ENCODE measurements around the gene CRHR2.

CRHR2 gene

DNA sequence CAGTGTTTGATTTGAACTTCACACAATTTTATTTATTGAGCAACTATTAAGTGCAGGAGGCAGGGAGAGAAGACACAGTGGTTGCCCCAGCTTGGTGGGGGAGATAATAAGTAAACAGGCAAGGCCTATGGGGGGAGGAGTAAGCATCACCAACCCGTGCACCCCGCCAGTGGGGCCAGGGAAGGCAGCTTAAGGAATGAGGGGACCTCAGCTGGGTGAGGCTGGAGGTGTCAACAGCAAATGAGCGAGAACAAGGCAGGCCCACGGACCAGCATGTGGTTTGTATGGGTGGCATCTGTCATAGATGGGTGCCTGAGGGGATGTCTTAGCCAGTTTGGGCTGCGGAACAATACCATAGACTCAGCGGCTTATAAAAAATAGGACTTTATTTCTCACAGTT is 24.1 kb upstream of the CRHR2 start:
- no peak for DNase-seq

DNA sequence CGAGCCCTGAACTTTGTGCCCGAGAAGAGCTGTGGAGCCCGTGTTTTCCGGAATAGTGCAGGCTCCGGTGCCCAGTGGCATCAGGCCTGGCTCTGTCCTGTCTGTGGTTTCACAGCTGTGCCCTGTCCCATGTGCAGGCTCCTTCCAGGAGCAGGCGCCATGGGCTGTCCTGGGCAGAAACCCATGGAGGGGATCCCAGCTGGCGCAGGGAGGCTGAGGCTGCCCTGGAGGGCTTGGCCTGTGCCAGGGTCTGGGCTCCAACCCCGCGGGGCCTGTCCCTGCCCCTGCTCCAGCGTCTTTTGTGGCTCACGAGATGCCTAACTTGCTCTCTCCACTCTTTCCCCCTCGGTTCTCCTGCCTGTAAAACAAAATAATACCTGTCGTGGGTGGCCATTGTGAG is 23.3 kb upstream of the CRHR2 start:
- no peak for DNase-seq

DNA sequence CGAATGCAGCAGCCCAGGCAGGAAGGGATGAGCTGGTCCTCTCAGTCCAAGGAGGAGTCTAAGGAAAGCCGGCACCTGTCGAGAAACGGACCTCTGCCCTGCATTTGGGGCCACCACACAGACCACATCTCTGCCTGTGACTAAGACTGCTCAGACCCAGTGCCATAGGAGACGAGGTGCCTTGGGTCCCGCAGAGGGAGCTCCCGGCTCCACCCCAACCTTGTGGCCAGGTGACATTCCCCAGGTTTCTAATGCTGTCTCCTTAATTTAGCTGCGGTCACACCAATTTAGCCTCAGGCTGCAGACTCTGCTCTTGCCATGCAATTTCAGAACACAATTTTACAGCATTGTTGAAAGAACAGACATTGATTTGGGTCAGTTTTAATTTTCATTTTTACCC is 22.8 kb upstream of the CRHR2 start:
- DNase-seq = no peak

DNA sequence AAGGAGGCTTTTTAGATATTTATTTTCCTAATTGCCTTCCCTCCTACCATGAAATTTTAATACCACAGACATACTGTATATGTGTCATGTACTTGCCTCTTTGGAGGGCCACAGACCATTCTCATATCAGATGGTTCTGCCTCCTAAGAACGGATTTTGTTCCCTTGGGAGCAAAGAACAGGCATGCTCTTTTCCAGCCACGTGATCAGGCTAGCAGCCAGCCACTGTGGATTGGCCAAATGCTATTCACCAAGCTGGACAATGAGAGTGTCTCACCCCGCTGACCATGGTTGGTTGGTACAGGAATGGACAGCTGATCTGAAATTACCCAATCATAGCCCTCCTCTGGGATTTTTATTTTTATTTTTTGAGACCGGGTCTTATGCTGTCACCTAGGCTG is 21.5 kb upstream of the CRHR2 start:
- DNase-seq = no peak

DNA sequence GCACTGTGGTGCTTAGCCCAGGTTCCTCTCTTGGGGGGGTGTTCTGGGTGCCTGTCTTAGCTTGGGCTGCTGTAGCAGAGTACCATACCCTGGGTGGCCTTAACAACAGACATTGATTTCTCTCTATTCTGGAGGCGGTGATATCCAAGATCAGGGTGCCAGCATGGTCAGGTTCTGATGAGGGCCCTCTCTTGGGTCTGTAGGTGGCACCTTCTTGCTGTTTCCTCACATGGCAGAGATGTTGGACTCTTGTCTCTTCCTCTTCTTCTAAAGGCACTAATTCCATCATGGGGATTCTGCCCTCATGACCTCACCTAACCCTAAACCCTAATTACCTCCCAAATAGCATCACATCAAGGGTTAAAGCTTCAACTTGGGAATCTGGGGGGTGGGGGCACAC is 19.9 kb upstream of the CRHR2 start:
- DNase-seq = no peak

DNA sequence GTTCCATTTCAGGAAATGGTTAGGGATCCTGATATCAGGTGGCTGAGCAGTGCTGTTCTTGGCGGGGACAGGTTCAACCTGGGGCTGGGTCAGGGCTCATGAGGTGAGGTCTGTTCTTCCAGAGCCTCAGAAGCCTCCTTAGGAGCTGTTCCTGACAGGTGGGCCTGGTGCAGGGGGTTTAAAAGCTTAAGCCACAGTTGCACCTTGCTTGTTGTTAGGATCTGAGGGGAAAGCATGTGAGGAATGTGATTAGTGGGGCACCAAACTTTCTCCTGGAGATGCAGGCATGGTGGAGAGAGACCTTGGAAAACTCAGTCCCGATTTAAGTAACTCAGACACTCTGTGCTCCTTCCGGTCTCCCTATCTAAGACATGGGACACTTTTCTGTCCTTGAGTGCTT is 18.7 kb upstream of the CRHR2 start:
- no peak for DNase-seq

DNA sequence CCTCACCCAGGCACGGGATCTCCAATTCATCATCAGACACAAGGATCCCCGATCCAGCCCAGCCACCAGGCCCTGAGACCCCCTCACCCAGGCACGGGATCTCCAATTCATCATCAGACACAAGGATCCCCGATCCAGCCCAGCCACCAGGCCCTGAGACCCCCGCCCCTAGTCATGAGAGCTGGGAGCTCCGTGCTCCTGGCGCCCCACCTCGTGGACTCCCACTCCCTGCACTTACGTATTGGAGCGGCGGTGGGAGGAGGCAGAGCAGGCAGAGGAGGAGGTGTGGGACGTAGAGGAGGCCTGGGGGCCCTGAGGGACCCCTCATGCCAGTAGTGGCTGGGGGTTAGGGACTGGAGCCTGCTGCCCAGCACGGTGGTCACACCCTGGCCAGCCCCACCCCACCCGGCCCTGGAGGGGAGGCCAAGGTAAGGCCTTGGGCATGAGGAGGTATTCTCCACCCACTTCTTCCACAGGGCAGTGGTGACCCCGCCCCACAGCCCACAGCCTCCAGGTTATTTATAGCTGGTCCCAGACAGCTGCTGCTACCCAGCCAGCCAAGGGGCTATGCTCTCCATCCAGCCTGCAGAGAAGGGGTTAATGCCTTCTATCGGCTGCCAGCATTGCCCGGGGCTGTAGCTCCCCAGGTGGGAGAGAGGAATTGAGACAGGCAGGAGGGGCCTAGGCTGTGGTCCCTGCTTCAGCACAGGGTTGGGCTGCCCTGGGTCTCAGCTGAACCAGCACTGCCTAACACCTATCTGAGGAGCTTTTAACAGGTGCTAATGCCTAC is 17.6 kb upstream of the CRHR2 start:
- no peak for DNase-seq

DNA sequence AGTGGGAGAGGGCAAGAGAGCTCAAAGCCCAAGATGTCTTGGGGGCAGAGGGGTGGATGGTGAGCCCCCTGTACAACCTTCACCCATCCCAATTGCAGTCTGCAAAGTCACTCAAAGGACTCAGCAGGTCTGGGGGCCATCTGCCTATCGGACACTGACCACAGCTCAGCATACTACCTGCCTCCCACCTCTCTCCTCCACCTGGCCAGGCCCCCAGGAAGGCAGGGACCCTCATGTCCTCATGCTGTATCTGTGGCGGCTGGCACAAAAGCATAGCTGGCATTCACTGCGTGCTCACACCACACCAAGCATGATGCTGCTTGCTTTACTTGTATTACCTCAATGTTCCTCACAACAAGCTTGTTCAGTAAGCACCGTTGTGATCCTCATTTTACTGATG is 16.2 kb upstream of the CRHR2 start:
- DNase-seq = no peak

DNA sequence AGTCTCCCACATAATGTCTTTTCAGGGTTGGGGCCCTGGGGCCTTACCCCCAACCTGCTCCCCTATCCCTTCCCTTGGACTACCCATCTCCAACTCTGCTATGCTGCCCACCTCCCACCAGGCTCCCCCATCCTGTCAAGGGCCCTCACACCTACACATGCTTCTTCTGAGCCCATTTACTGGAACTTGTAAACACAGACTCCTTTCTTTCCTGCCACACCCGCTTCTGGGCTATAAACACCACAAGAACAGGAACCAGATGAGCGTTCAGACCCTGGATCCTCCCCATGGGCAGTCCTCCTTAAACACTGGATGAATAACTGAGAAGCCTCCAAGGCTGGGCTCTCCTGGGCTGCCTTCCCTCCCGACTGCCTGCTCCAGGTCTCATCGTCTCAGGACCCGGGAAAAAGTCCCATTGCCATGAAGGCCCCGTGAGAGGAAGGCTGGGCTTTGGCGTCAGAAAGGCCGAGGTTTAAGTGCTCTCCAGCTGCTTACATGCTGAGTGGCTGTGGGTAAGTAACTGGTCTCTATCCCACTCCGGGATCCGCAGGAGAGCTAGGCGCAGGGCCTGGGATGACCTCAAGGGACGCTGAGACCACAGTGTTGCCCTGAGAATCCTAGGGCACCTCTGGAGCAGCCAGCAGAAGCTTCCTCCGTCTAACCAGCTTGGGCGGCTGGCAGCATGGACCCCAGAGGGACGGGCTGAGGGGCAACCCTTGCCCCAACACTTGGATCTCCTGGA is 15.6 kb upstream of the CRHR2 start:
- DNase-seq = no peak

DNA sequence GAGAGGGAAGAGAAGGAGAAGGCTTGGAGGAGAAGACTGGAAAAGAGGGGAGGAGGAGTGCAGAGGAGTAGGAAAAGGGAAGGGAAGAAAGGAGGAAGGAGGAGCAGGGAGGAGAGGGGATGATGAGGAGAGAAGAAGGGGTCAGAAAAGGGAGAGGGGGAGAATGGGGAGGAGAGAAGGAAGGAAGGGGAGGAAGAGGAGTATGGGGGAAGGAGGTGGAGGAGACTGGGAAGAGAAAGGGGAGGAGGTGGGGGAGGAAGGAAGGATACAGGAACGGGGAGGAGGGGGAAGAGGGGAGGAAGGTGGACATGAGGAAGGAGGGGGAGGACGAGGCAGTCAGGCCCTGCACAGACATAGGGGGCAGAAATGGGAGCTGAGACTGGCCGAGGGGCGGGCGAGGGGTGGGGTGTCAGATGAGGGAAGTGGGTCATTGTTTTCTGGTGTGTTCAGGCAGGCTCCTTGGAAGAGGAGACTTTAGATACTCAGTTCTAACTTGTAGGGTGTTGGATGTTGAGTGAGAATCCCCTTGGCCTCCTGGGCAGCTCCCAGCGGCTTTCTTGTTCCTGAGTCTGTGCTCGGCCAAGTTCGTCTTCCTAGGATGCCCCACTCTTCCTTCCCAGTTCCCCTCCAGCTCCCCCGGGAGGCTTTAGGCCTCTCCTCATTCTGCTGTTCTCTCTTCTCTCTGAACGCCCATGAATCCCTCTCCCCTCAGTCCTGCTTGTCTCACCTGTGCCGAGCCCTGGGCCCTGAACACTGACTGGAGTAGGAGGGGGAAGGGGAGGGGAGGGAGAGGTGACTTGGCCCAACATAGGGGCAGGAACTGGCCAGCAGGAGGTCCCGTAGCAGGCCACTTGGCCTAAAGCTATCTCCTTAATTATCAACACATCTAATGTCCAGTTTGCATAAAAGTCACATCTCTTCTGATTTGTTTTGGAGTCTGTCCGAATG is 12.8 kb upstream of the CRHR2 start:
- DNase-seq = no peak

DNA sequence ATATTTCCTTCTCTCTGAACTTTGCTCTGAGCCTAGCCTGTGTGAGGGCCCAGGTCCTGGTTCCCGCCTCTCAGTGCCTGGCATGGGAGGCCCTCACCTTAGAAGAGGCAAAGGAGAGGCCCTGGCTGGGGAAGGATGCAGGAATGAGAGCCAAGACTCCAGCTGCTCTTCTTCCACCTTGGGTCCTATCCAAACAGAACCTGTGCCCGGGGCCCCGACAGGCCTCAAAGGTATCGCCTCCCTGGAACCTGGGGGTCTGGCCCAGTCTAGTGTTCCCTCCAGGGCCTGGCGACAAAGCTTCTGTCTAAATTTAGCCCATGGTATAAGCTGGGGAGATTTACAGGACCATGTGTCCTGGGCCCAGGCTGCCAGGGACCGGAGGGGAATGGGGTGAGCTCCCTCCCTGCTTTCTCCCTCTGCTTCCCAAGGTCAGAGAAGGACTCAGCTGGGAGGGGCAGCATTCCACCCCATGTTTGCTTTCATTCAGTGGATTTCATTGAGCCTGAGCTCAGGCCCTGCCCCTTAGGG is 12.0 kb upstream of the CRHR2 start:
- no peak for DNase-seq

DNA sequence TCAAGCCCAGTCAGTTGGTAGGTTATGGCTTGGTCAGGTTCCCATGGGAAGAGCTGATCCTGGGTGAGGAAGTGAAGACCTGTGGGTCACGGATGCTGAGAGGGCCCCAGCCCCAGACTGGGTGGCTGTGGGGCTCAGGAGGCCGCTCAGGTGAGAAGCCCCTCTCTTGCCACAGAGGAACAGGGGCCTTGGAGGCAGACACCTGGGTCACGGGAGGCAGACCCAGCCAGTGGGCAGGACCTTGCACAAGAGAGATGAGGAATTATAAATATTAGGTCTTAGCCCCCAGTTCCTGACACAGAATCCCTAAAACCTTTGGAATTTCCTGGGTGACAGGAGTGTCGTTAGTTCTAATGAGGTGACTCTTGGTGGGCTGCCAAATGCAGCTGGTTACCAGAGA is 10.6 kb upstream of the CRHR2 start:
- DNase-seq = no peak

DNA sequence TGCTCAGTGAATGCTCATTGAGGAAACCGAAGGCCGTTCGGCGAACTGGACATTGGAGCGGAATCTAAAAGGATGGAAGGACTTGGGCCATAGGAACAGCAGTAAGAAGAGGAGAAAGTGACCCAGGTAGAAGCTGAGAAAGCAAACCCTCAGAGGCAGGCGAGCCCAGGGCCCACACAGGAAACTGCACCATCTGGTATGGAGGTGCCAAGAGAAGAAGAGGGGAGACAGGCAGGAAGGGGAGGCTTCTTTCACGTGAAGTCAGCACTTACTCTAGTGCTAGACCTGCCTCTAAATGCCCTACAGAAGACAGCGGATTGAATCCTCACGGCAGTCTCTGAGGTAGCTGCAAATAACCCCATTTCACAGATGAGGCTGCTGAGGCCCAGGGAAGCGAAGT is 10.2 kb upstream of the CRHR2 start:
- no peak for DNase-seq

DNA sequence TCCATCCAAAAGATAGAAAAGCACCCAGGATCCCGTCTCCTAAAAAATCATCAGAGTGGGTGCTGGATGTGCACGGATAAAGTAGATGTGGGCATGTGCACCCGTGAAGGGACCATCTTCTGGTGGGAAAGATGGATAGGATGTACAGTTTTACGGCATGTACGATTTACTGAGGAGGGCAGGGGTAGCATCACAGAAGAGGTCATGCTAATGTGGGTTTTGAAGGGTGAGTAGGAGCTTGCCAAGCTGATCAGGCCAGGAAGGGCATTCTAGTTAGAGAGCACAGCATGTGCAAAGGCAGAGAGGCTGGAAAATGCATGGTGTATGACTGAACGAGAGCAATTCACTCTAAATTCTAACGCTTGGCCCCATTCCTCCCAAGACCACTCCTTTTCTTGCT is 7.8 kb upstream of the CRHR2 start:
- DNase-seq = no peak

DNA sequence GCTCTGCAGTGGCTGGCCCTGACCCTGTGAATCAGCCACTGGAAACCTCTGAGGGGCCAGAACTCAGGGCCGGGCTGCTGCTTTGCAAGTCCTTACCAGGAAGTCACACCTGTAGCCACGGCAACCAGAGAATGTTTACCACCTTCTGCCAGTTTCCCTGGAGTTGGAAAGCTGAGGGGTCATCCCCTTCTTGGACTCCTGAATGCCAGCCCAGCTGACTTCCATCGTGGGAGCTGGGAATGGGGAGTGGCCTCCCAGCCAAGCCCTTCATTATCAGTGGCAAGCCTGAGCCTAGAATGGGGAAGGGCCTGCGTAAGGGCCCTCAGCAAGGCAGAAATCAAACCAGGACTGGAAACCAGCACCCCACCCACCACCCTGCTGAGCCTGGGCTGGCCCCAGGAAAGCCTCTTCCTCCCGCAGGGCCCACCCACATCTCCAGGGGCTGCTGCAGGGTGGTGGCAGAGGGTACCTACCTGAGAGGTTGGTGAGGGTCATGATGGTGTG is 6.5 kb upstream of the CRHR2 start:
- no peak for DNase-seq

DNA sequence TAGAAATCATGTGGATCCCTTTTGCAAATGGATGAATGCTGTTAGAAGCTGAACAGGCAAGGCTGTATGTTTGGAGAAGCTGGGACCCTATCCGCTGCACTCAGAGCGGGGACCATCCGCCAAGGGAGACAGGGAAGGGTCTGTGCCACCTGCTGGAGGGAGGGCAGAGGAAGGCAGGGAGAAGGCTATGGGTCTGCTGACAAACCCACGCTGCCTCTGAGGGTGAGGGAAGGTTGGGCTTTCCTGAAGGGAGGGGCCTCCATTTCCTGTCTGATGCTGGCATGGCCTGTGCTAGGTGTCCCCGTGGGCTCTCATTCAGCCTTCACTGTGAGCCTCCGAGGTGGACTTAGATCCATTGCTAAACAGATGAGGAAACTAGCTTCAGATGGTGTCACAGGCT is 5.3 kb upstream of the CRHR2 start:
- no peak for DNase-seq

DNA sequence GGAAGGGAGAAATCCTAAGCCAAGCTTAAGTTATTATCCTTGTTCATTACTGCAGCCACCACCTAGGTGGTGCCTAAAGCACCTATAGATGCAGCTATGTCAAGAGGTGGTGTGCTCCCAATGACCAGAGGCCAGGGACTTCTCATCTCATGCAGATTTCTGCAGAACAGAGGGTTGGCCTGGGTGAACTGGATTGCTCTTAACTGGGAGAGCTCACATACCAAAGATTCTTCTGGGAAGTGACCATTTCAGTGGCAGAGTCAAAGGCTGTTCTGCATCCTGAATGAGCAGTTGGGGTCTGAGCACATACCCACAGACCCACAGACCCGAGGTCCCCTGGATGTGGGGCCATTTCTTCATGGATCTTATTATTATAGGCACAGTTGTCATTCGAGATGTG is 2.1 kb upstream of the CRHR2 start:
- DNase-seq = no peak

DNA sequence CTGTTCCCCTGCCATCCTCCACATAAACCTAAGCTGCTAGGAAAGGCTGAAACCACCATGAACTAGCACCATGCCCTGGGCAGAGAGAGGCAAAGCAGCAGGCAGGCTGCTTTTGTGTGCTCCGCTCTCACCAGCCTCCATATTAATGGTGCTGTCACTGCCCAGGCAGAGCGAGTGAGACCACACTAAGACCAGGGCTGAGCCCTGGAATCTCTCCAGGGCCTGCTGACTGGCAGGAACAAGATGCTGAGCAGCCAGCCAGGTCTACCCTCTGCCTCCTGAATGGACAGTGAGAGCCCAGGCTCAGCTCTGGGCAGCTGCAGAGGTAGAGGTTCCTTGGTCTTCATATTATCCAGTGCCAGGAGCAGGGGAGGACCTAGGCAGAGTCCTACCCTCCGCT is 1.6 kb upstream of the CRHR2 start:
- no peak for DNase-seq

DNA sequence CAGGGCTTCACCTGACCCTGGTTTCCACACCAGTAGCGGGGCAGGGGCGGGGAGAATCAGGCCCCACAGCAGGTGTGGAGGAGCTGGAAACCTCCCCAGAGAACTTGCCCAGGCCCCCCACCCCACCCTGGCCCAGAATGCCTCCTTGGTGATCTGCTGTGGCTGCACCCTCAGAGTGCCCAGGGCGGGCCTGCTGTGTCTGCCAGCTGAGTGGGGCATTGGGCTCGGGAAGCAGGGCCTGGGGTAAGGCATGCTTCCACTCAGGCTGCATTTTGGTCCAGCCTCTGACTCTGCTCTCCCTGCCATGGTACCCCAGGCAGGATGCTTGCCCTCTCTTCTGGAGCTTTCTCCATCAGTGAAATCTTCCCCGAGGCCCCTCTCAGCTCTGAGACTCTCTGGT is 1.1 kb upstream of the CRHR2 start:
- no peak for DNase-seq

DNA sequence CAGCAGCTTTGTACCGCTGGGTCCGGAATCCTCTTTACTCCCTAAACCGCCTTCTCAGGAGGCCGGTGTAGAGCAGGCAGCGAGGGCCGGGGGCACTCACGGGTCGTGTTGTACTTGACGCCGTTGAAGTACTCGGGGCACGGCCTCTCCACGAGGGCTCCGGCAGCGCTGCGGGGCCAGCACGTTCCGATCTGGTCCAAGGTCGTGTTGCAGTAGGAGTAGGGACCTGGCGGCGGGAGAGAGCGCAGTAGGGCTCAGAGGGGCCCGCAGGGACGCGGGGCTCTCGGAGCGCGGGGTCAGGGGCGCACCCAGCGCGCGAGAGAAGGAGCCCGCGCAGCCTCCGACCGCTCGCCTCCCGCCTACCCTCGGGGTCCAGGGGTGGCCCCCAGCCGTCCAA is 443 bp downstream of the CRHR2 start:
- no peak for DNase-seq

DNA sequence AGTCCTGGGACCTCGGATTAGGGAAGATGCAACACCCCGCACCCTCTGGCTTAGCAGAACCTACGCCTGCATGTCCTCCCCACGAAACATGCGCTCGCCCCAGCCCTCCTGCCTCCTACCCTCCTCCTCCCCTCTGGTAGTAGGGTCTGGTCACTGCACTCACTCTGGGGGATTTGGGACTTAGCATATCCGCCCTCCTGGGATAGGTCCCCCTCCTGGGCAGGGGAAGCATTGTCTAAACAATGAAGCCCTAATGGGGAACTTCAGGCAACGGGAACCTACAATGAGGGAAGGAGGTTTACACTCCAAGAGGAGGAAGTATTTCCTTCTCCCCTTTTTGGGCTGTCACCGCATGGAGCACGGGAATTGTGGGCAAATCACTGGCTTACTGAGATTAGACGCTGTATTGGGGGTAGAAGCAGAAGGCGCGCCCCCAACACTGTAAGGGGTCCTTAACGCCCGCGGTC is 892 bp downstream of the CRHR2 start:
- no peak for DNase-seq

DNA sequence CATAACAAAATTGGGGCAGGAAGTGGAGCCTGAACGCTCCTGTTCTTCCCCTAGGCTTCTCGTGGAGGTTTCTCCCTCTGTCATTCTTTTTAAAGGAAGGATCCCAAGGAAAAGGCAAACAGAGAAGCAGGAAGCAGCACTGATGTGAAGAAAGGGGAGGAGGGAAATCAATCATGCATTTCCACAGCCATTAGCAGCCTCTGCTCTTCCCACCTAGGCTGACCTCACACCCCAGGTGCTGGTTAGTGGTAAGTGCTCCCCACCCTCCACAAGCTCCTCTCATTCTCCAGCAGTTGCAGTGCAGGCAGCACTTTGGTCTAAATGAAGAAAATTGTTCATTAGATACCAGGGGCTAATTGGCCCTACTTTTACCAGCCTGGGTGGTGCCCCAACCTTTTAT is 2.6 kb downstream of the CRHR2 start:
- no peak for DNase-seq

DNA sequence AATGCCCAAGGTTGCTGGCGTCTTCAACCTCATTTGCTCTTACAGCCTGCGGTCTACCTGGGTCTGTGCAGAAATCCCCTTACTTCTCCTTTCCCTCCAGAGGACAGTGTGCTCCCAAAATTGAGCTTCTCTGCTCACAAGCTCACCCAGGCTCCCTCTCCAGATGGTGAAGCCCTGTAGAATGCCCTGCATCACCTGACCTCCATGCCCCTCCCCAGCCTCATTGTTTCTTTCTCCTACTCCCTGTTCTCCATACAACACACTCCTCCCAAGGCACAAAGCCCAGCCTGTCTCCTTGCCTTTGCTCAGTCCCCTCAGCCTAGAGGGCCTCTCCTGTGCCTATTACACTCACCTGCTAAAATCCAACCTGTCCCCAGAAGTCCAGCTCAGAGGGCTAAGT is 3.5 kb downstream of the CRHR2 start:
- DNase-seq = no peak

Data from NCI-H1930 (cell line).